ENCODE measurements around the gene RHEB. TPM values are rescaled to one million over a fixed set of nuclear protein-coding genes. Genes with fewer than 3 reads are reported as not detected.

The RHEB gene
- total and polyA plus RNA-seq, 2 donors (not counting 3 experiments of a cell fraction or from before 2014, with no cell fraction given) = 59.4 to 108 TPM

GRCh38 chr7:151518105-151518946 lies 1.4 kb downstream of the RHEB start:
- Histone ChIP-seq H2AFZ (ENCODE audit: low read depth, low read length) (no peak overlapping the region), H3K9me1 (replicated peaks; ENCODE audit: control insufficient read depth, extremely low read depth, insufficient read depth, low read length) (no peaks in the 10 kb centered on the region), H3K27me3 (ENCODE audit: control insufficient read depth in 2 of 2, insufficient read depth in 2 of 2, low read length in 2 of 2) (no peaks in the 10 kb centered on the region), H3K4me1 (ENCODE audit: control insufficient read depth, extremely low read depth, insufficient read depth, low read length) (peaks cover 15% of the 10 kb centered on the region), H3K4me3 (replicated peaks in 1 of 3; ENCODE audit: insufficient read depth in 1 of 3, low read depth in 1 of 3, low read length in 3 of 3) (peak overlapping the region; percentile 75 to 96 (median 94)), H4K20me1 (replicated peaks; ENCODE audit: control insufficient read depth, extremely low read depth, insufficient read depth, low read length) (peaks cover 15% of the 10 kb centered on the region), H3K9ac (replicated peaks; ENCODE audit: extremely low read depth, insufficient read depth, low read length) (peak overlapping the region; percentile 99), H3K9me3 (replicated peaks; ENCODE audit: control insufficient read depth, insufficient read depth, low read length) (no peaks in the 10 kb centered on the region), H3K79me2 (ENCODE audit: control insufficient read depth, insufficient read depth, low read length) (peaks cover 59% of the 10 kb centered on the region), H3K4me2 (ENCODE audit: insufficient read depth, low read length) (peak overlapping the region; percentile 81), H3K27ac (ENCODE audit: insufficient read depth, low read depth, low read length) (peak overlapping the region; percentile 86), H3K36me3 (ENCODE audit: control insufficient read depth in 2 of 2, extremely low read depth in 1 of 2, insufficient read depth in 2 of 2, low read length in 2 of 2) (no peaks in the 10 kb centered on the region)
- DNase-seq (ENCODE audit: low read depth, low spot score) (peak; percentile 54), FAIRE-seq (peak; percentile 71)
- intact Hi-C loops (cut with micrococcal nuclease) (loop anchor here (1.0 to 2.0 kb wide), 5 partner anchors 33 to 210 kb away; no protein-coding TSS in a partner anchor), dilution Hi-C loops (cut with MboI; ENCODE audit: extremely low pct_ligation_motif_present, low sequenced_read_pairs) (no loop called here)
- POLR2A ChIA-PET = interaction anchor here (1.5 to 1.6 kb wide), 2 partner anchors 20 to 58 kb away, joined by 3 to 5 read pairs; no protein-coding TSS in a partner anchor
- TF ChIP-seq POLR2A (IDR thresholded peaks at IDR 0.05; ENCODE audit: low read depth, low read length) (no peak), FOS (IDR thresholded peaks at IDR 0.05; ENCODE audit: borderline replicate concordance, insufficient read depth, low read length) (peak; percentile 26), MAX (IDR thresholded peaks at IDR 0.05; ENCODE audit: insufficient read depth, insufficient read length) (no peak), JUN (IDR thresholded peaks at IDR 0.05; ENCODE audit: borderline replicate concordance, insufficient read depth, insufficient read length, low read depth) (no peak), EZH2 (IDR thresholded peaks at IDR 0.05; ENCODE audit: borderline replicate concordance, low read depth, low read length, severe bottlenecking) (no peak)
- CTCF ChIA-PET = interaction anchor here (0.6 to 1.6 kb wide), 4 partner anchors 20 to 114 kb away, joined by 3 to 4 read pairs (median 4); no protein-coding TSS in a partner anchor
- TSS peak; percentile 66 for BruUV-seq (replicated peaks)

Measured in endothelial cell of umbilical vein (primary cell).